Liver (tissue), 9 donors: ENCODE data around the gene DDX54. TPM values are rescaled to one million over a fixed set of nuclear protein-coding genes. Genes with fewer than 3 reads are reported as not detected.

Experiments used
- DNase-seq: peaks from one replicate; pipeline ENCODE4 v3.0.0-alpha.2; 2017; ENCODE audit warnings: low spot score
- H3K27ac ChIP-seq, 2 donors: one replicate each; pipeline ENCODE4 v1.7.0; 2013; ENCODE audit warnings: inconsistent platforms in 2 of 2, low read length in 2 of 2, control low read depth in 1 of 2, low read depth in 1 of 2, mild to moderate bottlenecking in 1 of 2
- H3K27me3 ChIP-seq, 4 donors: one replicate each; pipeline versions ENCODE4 v1.6.1 to v1.7.0; 2013; ENCODE audit warnings: low read length in 3 of 4, inconsistent platforms in 1 of 4, mild to moderate bottlenecking in 1 of 4, moderate library complexity in 1 of 4; ENCODE audit not compliant: control insufficient read depth in 4 of 4, insufficient read depth in 4 of 4
- H3K36me3 ChIP-seq, 4 donors: one replicate each; pipeline versions ENCODE4 v1.6.1 to v1.7.0; 2013; ENCODE audit warnings: low read length in 3 of 4, mild to moderate bottlenecking in 3 of 4, low read depth in 1 of 4, moderate library complexity in 1 of 4; ENCODE audit not compliant: control insufficient read depth in 4 of 4, insufficient read depth in 3 of 4
- H3K4me1 ChIP-seq, 4 donors: one replicate each; pipeline versions ENCODE4 v1.6.1 to v1.7.0; 2013; ENCODE audit warnings: low read length in 3 of 4, mild to moderate bottlenecking in 3 of 4, moderate library complexity in 1 of 4; ENCODE audit not compliant: control insufficient read depth in 4 of 4, insufficient read depth in 4 of 4
- H3K4me3 ChIP-seq, 3 donors: one replicate each; pipeline versions ENCODE4 v1.6.1 to v1.7.0; 2013; ENCODE audit warnings: low read length in 3 of 3, control low read depth in 1 of 3, low read depth in 1 of 3, mild to moderate bottlenecking in 1 of 3
- H3K9ac ChIP-seq, 2 donors: one replicate each; pipeline ENCODE4 v1.7.0; 2013; ENCODE audit warnings: low read length in 2 of 2, mild to moderate bottlenecking in 2 of 2, moderate library complexity in 2 of 2, control low read depth in 1 of 2, low read depth in 1 of 2
- H3K9me3 ChIP-seq, 4 donors: one replicate each; pipeline versions ENCODE4 v1.6.1 to v1.7.0; 2013; ENCODE audit warnings: low read length in 3 of 4; ENCODE audit not compliant: control insufficient read depth in 4 of 4
- EGR1 ChIP-seq, 2 donors: IDR thresholded peaks; 2 replicates each; pipeline ENCODE4 v1.6.1; 2016 to 2018; ENCODE audit warnings: antibody characterized with exemption in 2 of 2, low read depth in 2 of 2
- FOXA1 ChIP-seq: IDR thresholded peaks from 2 replicates; pipeline ENCODE4 v1.6.1; 2016; ENCODE audit warnings: antibody characterized with exemption
- FOXA2 ChIP-seq: IDR thresholded peaks from 2 replicates; pipeline ENCODE4 v1.6.1; 2016; ENCODE audit warnings: antibody characterized with exemption
- GABPA ChIP-seq, 2 donors: IDR thresholded peaks in 1 of 2; conservative IDR thresholded peaks in 1 of 2; 2 replicates each; pipeline ENCODE4 v1.6.1; 2016; ENCODE audit warnings: antibody characterized with exemption in 2 of 2, mild to moderate bottlenecking in 1 of 2, moderate library complexity in 1 of 2
- HNF4A ChIP-seq, 2 donors: conservative IDR thresholded peaks; 2 replicates each; pipeline ENCODE4 v1.6.1; 2016; ENCODE audit warnings: antibody characterized with exemption in 2 of 2, mild to moderate bottlenecking in 2 of 2
- HNF4G ChIP-seq: IDR thresholded peaks from 2 replicates; pipeline ENCODE4 v1.6.1; 2016; ENCODE audit warnings: antibody characterized with exemption
- JUND ChIP-seq, 2 donors: IDR thresholded peaks; 2 replicates each; pipeline ENCODE4 v1.6.1; 2016; ENCODE audit warnings: antibody characterized with exemption in 2 of 2
- MAX ChIP-seq: IDR thresholded peaks from 2 replicates; pipeline ENCODE4 v1.6.1; 2016; ENCODE audit warnings: antibody characterized with exemption
- NR2F2 ChIP-seq: IDR thresholded peaks from 2 replicates; pipeline ENCODE4 v1.6.1; 2016; ENCODE audit warnings: antibody characterized with exemption
- RAD21 ChIP-seq, 2 donors: IDR thresholded peaks; 2 replicates each; pipeline ENCODE4 v1.6.1; 2016; ENCODE audit warnings: antibody characterized with exemption in 2 of 2, mild to moderate bottlenecking in 2 of 2
- RXRA ChIP-seq, 2 donors: IDR thresholded peaks; 2 replicates each; pipeline ENCODE4 v1.6.1; 2017 to 2018; ENCODE audit warnings: antibody characterized with exemption in 2 of 2, mild to moderate bottlenecking in 1 of 2
- SP1 ChIP-seq: IDR thresholded peaks from 2 replicates; pipeline ENCODE4 v1.6.1; 2018; ENCODE audit warnings: antibody characterized with exemption, mild to moderate bottlenecking
- TAF1 ChIP-seq: conservative IDR thresholded peaks from 2 replicates; pipeline ENCODE4 v1.6.1; 2016; ENCODE audit warnings: antibody characterized with exemption, mild to moderate bottlenecking
- YY1 ChIP-seq: IDR thresholded peaks from 2 replicates; pipeline ENCODE4 v1.6.1; 2016; ENCODE audit warnings: antibody characterized with exemption, mild to moderate bottlenecking
- WGBS: extraction: QIAGEN DNeasy Blood & Tissue Kit; methylation state at CpG from one replicate; pipeline ENCODE4 v1.1.7; 2013; 5-methylcytosine and 5-hydroxymethylcytosine counted together
- polyA plus RNA-seq, 2 donors: library from polyadenylated mRNA; stranded (reverse) in 1 of 2; unstranded in 1 of 2; fragments of 200-250 nt in 1 of 2; fragments of >200 nt in 1 of 2; fragmentation: Nextera tagmentation in 1 of 2; extraction: Ambion mirVana in 1 of 2; gene quantifications; one replicate each; pipeline versions ENCODE4 v1.2.1 to v1.2.3, GENCODE V29; 2013 to 2015
- total RNA-seq, 2 donors: library from RNA; depleted of rRNA; stranded (reverse); fragments of >200 nt; gene quantifications; one replicate each; pipeline ENCODE4 v1.2.3, GENCODE V29; 2014
- TF ChIP-seq, protein P1 (sequence below): IDR thresholded peaks from 2 replicates; pipeline ENCODE4 v1.6.1; 2016; ENCODE audit warnings: antibody characterized with exemption
- TF ChIP-seq, protein P2 (sequence below): IDR thresholded peaks from 2 replicates; pipeline ENCODE4 v1.6.1; 2016; ENCODE audit warnings: antibody characterized with exemption
- TF ChIP-seq, protein P3 (sequence below): fragments of 150-350 bp; IDR thresholded peaks from 2 replicates; pipeline ENCODE4 v1.5.1; 2017; ENCODE audit warnings: improper control_type of control experiment, low read depth, low read length; ENCODE audit not compliant: missing input control
- donor health status: healthy.
- donor health status: healthy.
- donor health status: healthy.
- donor health status: healthy.
- donor health status: healthy.

Gene DDX54
- total and polyA plus RNA-seq, 4 donors = 20.2 to 28.4 (median 21.6) TPM

DNA sequence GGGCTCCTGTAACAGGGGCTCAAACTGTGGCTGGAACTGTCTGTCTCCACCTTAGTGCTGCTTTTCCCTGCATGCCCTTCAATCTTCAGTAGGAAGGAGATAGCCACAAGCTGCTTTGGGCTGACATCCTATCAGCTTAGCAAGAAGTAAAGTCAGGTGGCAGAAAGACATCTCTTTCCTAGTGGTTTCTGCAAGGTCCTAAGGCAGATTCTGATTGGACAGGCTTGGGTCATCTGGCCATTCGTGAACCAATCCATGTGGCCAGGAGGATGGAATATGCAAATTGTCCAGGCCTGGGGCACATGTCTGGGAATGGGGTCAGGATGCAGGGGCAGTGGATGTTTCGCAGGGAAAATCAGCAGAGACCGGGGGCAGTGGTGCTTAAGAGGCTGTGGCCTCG, 5.5 kb upstream of the DDX54 start:
- Histone ChIP-seq H3K9me3 (no peaks in the 10 kb centered on the region), H3K9ac (no peak overlapping the region), H3K27me3 (no peaks in the 10 kb centered on the region), H3K27ac (no peak overlapping the region), H3K36me3 (peaks cover 7 to 22% (median 11%) of the 10 kb centered on the region in 4 donors), H3K4me1 (peaks cover 6 to 22% (median 20%) of the 10 kb centered on the region in 4 donors), H3K4me3 (no peak overlapping the region)
- WGBS = 93% methylated on average over 4 of the region's 4 CpGs
- TF ChIP-seq FOXA1 (no peak), JUND (IDR thresholded peaks at IDR 0.05) (no peak), HNF4A (conservative IDR thresholded peaks at IDR 0.05) (no peak), GABPA (IDR thresholded peaks at IDR 0.05 in 1 of 2, conservative IDR thresholded peaks at IDR 0.05 in 1 of 2) (no peak), TAF1 (no peak), EGR1 (IDR thresholded peaks at IDR 0.05; ENCODE audit: low read depth in 2 of 2) (no peak)
- TF ChIP-seq, protein P1, sequence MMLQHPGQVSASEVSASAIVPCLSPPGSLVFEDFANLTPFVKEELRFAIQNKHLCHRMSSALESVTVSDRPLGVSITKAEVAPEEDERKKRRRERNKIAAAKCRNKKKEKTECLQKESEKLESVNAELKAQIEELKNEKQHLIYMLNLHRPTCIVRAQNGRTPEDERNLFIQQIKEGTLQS = no peak
- peak; percentile 67 for DNase-seq

- no peak for DNase-seq
- no peaks in the 10 kb centered on the region for H3K27me3 ChIP-seq
- WGBS = 57% methylated on average over 2 of the region's 2 CpGs
- no peaks in the 10 kb centered on the region for H3K9me3 ChIP-seq
- peaks cover 7 to 22% (median 11%) of the 10 kb centered on the region in 4 donors for H3K36me3 ChIP-seq
- H3K27ac ChIP-seq = no peak overlapping the region
- TF ChIP-seq RXRA (IDR thresholded peaks at IDR 0.05) (peak in 1 of 2 donors; percentile 20), TAF1 (no peak), SP1 (no peak), YY1 (peak; percentile 13), FOXA1 (no peak)
- TF ChIP-seq, protein P2, sequence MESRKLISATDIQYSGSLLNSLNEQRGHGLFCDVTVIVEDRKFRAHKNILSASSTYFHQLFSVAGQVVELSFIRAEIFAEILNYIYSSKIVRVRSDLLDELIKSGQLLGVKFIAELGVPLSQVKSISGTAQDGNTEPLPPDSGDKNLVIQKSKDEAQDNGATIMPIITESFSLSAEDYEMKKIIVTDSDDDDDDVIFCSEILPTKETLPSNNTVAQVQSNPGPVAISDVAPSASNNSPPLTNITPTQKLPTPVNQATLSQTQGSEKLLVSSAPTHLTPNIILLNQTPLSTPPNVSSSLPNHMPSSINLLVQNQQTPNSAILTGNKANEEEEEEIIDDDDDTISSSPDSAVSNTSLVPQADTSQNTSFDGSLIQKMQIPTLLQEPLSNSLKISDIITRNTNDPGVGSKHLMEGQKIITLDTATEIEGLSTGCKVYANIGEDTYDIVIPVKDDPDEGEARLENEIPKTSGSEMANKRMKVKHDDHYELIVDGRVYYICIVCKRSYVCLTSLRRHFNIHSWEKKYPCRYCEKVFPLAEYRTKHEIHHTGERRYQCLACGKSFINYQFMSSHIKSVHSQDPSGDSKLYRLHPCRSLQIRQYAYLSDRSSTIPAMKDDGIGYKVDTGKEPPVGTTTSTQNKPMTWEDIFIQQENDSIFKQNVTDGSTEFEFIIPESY = no peak
- TF ChIP-seq, protein P1 = no peak
- H3K4me1 ChIP-seq = peaks cover 6 to 30% (median 21%) of the 10 kb centered on the region in 4 donors
- no peak overlapping the region for H3K9ac ChIP-seq
- no peak overlapping the region for H3K4me3 ChIP-seq
Measured at GRCh38 chr12:113189361-113189760, 4.1 kb upstream of the DDX54 start.

GRCh38 chr12:113186666-113187325, 1.5 kb upstream of the DDX54 start:
- TF ChIP-seq NR2F2 (no peak), YY1 (no peak), GABPA (IDR thresholded peaks at IDR 0.05 in 1 of 2, conservative IDR thresholded peaks at IDR 0.05 in 1 of 2) (no peak), MAX (no peak), RAD21 (IDR thresholded peaks at IDR 0.05) (no peak), SP1 (peak; percentile 48), HNF4A (conservative IDR thresholded peaks at IDR 0.05) (peak; percentile 72 to 75), EGR1 (IDR thresholded peaks at IDR 0.05; ENCODE audit: low read depth in 2 of 2) (no peak), TAF1 (no peak), FOXA2 (no peak), FOXA1 (no peak), RXRA (IDR thresholded peaks at IDR 0.05) (peak; percentile 59 to 61), HNF4G (no peak)
- TF ChIP-seq, protein P3, sequence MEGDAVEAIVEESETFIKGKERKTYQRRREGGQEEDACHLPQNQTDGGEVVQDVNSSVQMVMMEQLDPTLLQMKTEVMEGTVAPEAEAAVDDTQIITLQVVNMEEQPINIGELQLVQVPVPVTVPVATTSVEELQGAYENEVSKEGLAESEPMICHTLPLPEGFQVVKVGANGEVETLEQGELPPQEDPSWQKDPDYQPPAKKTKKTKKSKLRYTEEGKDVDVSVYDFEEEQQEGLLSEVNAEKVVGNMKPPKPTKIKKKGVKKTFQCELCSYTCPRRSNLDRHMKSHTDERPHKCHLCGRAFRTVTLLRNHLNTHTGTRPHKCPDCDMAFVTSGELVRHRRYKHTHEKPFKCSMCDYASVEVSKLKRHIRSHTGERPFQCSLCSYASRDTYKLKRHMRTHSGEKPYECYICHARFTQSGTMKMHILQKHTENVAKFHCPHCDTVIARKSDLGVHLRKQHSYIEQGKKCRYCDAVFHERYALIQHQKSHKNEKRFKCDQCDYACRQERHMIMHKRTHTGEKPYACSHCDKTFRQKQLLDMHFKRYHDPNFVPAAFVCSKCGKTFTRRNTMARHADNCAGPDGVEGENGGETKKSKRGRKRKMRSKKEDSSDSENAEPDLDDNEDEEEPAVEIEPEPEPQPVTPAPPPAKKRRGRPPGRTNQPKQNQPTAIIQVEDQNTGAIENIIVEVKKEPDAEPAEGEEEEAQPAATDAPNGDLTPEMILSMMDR = no peak
- TF ChIP-seq, protein P2 = no peak
- TF ChIP-seq, protein P1 = no peak
- Histone ChIP-seq H3K9ac (peak overlapping the region; percentile 8 to 97), H3K27ac (peak overlapping the region; percentile 74 to 98)

More at GRCh38 chr12:113186666-113187325, 1.5 kb upstream of the DDX54 start:
- peaks cover 6 to 39% (median 24%) of the 10 kb centered on the region in 4 donors for H3K4me1 ChIP-seq
- H3K36me3 ChIP-seq = peaks cover 1 to 14% (median 6%) of the 10 kb centered on the region in 4 donors
- H3K4me3 ChIP-seq = peak overlapping the region; percentile 24 to 81 (median 79)
- no peaks in the 10 kb centered on the region for H3K27me3 ChIP-seq
- no peak for DNase-seq
- no peaks in the 10 kb centered on the region for H3K9me3 ChIP-seq
- 36% methylated on average over 16 of the region's 16 CpGs for WGBS
